Heart left ventricle (tissue), 16 donors: ENCODE results near the gene EXOSC5. TPM values are rescaled to one million over a fixed set of nuclear protein-coding genes. Genes with fewer than 3 reads are reported as not detected.

ENCODE experiments used
- ATAC-seq, 4 donors: fragments of 200-7000 bp; cut with Tn5 transposase; one replicate each; pipeline ENCODE4 v1.9.1; 2020 to 2022; ENCODE audit warnings: moderate library complexity in 4 of 4, mild to moderate bottlenecking in 3 of 4, moderate number of reproducible peaks in 1 of 4
- DNase-seq, 5 donors: peaks; one replicate each; pipeline ENCODE4 v3.0.0-alpha.2; 2020
- H3K27ac ChIP-seq, 12 donors: fragments of 200-600 bp; sonication (generic) in 4 of 12; one replicate each; pipeline versions ENCODE4 v1.5.0 to v1.8.0; 2016 to 2022; ENCODE audit warnings: mild to moderate bottlenecking in 2 of 12
- H3K27me3 ChIP-seq, 9 donors: fragments of 200-600 bp; sonication (generic) in 2 of 9; one replicate each; pipeline versions ENCODE4 v1.5.1 to v1.8.0; 2016 to 2022; ENCODE audit warnings: mild to moderate bottlenecking in 3 of 9
- H3K36me3 ChIP-seq, 9 donors: fragments of 200-600 bp; sonication (generic) in 2 of 9; one replicate each; pipeline versions ENCODE4 v1.5.0 to v1.8.0; 2018 to 2022; ENCODE audit warnings: mild to moderate bottlenecking in 2 of 9
- H3K4me1 ChIP-seq, 12 donors: fragments of 200-600 bp; sonication (generic) in 4 of 12; one replicate each; pipeline versions ENCODE4 v1.5.0 to v1.8.0; 2016 to 2022; ENCODE audit warnings: mild to moderate bottlenecking in 3 of 12
- H3K4me3 ChIP-seq, 12 donors: fragments of 200-600 bp; sonication (generic) in 4 of 12; one replicate each; pipeline versions ENCODE4 v1.5.0 to v1.8.0; 2017 to 2022; ENCODE audit warnings: mild to moderate bottlenecking in 9 of 12, moderate library complexity in 4 of 12
- H3K9me3 ChIP-seq, 12 donors: fragments of 200-600 bp; sonication (generic) in 4 of 12; one replicate each; pipeline versions ENCODE4 v1.5.0 to v1.8.0; 2016 to 2022; ENCODE audit warnings: mild to moderate bottlenecking in 1 of 12
- CTCF ChIP-seq, 12 donors: fragments of 200-600 bp; sonication (generic) in 4 of 12; IDR thresholded peaks; one replicate each; pipeline versions ENCODE4 v1.5.0 to v1.8.0; 2018 to 2022; ENCODE audit warnings: antibody characterized with exemption in 12 of 12, mild to moderate bottlenecking in 5 of 12
- POLR2A ChIP-seq, 2 donors: fragments of 450-650 bp; IDR thresholded peaks; one replicate each; pipeline ENCODE4 v1.6.1; 2017; ENCODE audit warnings: antibody characterized with exemption in 2 of 2, mild to moderate bottlenecking in 2 of 2, moderate library complexity in 2 of 2
- WGBS, 4 donors: extraction: QIAGEN DNeasy Blood & Tissue Kit in 2 of 4; methylation state at CpG; one replicate each; pipeline versions ENCODE4 v1.1.5 to v1.1.7; 2013 to 2018; 5-methylcytosine and 5-hydroxymethylcytosine counted together
- intact Hi-C, 10 donors: fragments of 100-400 bp; cut with DNase I; formaldehyde crosslinking; loops; one replicate each; pipeline versions ENCODE4 v1.11.1 to v1.14.2; 2022
- polyA plus RNA-seq, 2 donors: library from polyadenylated mRNA; stranded (reverse); fragments of 200-250 nt; gene quantifications; one replicate each; pipeline ENCODE4 v1.2.3, GENCODE V29; 2013
- total RNA-seq, 9 donors: library from RNA; depleted of rRNA in 2 of 9; stranded (reverse); fragments of >200 nt in 2 of 9; fragmentation: NEBNext Ultra II Directional in 3 of 9; extraction: Animal tissue kit (Norgen Biotek cat#: 25700) in 3 of 9; gene quantifications; one replicate each; pipeline versions ENCODE4 v1.1.0 to v1.2.4, GENCODE V29; 2016 to 2023
- donor health status: ischemic (EF 13 %, LVEDD 7.1; RV severe dilation, severe dysfunction).
- donor health status: healthy with polysubstance abuse.
- donor health status: DM: no; HTN: yes; CAD: no.
- donor health status: DM: no; HTN: no; CAD: no.
- donor health status: ischemic (EF 25% LVEDD 6.9; RV normal size, moderate dysfunction).
- donor health status: ischemic (EF 25% LVEDD 5.7; RV mildly dilated, moderate dysfunction).
- donor health status: healthy.
- donor health status: DM: yes; HTN: yes; CAD: no.
- donor health status: ischemic (EF 35%, LVEDD 5.7; RV mildly dilated, moderate dysfunction).
- donor health status: nonischemic (EF 11% LVEDD 7.7; RV severe dilation, severe dysfunction).
- donor health status: DM: yes; HTN: yes; CAD: no.
- donor health status: PGD.
- donor health status: ischemic (EF 29% LVEDD 5.4; RV normal size, mild dysfunction).
- donor health status: nonischemic (EF 23%, LVEDD 6.1; RV moderate dilation, normal function).

The EXOSC5 gene
- total and polyA plus RNA-seq, 11 donors, result 9.6 to 40.4 (median 13.7) TPM

DNA sequence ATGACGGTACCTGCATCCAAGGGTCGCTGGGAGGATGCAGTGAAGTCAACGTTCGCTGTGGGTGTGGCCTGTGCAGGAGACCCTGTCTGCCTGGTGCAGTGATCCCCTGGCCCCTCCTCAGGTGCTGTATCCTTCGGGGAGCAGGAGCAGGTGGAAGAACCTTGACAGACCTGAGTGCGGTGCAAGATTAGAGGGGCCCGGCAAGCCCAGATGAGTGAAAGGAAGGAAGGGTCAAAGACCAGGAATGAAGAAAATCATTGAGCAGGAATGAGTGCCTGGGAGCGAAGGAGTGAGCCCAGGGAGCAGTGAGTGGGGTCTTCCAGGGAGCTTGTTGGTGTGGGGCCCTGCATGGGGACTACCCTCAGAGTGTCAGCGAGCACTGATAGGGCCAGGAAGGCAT lies 17.3 kb upstream of the EXOSC5 start:
- H3K9me3 ChIP-seq, result no peaks in the 10 kb centered on the region
- H3K4me3 ChIP-seq, result no peak overlapping the region
- no peaks in the 10 kb centered on the region for H3K27me3 ChIP-seq
- H3K36me3 ChIP-seq, result peaks cover 0 to 79% (median 64%) of the 10 kb centered on the region in 9 donors
- intact Hi-C loops, result no loop called here
- H3K27ac ChIP-seq, result no peak overlapping the region
- ATAC-seq (no peak), DNase-seq (peak in 1 of 5 donors; percentile 21)
- WGBS, 4 donors, result 86 to 90% (median 87%) methylated on average over 9 of the region's 9 CpGs
- TF ChIP-seq POLR2A (IDR thresholded peaks at IDR 0.05) (no peak), CTCF (IDR thresholded peaks at IDR 0.05) (no peak)
- peaks cover 0 to 42% (median 27%) of the 10 kb centered on the region in 12 donors for H3K4me1 ChIP-seq

- WGBS, 4 donors, result 90 to 96% (median 94%) methylated on average over 10 of the region's 10 CpGs
- H3K36me3 ChIP-seq, result peaks cover 0 to 74% (median 59%) of the 10 kb centered on the region in 9 donors
Observed at GRCh38 chr19:41413947-41414346, 16.8 kb upstream of the EXOSC5 start.

DNA sequence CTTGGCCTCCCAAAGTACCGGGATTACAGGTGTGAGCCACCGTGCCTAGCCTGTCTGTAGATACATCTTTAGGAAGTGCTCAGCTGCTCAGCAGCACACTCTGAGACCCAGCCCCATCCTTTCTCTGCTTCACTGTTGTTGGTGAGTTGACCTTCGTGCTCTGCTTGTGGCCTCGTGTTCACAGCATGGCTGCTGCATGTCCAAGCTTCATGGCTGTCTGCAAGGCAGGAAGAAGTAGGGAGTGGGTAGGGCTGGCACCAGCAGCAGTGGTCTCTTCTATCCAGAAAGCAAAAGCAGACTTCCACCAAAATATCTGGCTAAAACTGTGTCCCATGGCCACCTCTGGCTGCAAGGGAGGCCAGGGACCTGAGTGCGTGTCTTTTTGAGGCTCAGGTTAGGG lies 15.8 kb upstream of the EXOSC5 start:
- Histone ChIP-seq H3K4me1 (peaks cover 0 to 57% (median 40%) of the 10 kb centered on the region in 12 donors), H3K36me3 (peaks cover 0 to 64% (median 49%) of the 10 kb centered on the region in 9 donors), H3K27me3 (no peaks in the 10 kb centered on the region), H3K4me3 (no peak overlapping the region), H3K27ac (peak overlapping the region in 4 of 12 donors; percentile 6 to 85 (median 78)), H3K9me3 (no peaks in the 10 kb centered on the region)
- WGBS, 4 donors, result 95 to 97% (median 97%) methylated on average over 5 of the region's 5 CpGs
- intact Hi-C loops, result no loop called here
- TF ChIP-seq CTCF (IDR thresholded peaks at IDR 0.05) (no peak), POLR2A (IDR thresholded peaks at IDR 0.05) (no peak)
- no peak for ATAC-seq
- DNase-seq, result no peak

More at GRCh38 chr19:41413947-41414346, 16.8 kb upstream of the EXOSC5 start:
- no peak for ATAC-seq
- TF ChIP-seq CTCF (IDR thresholded peaks at IDR 0.05) (no peak), POLR2A (IDR thresholded peaks at IDR 0.05) (no peak)
- Histone ChIP-seq H3K4me1 (peaks cover 0 to 48% (median 31%) of the 10 kb centered on the region in 12 donors), H3K27me3 (no peaks in the 10 kb centered on the region), H3K9me3 (no peaks in the 10 kb centered on the region), H3K27ac (no peak overlapping the region), H3K4me3 (no peak overlapping the region)
- intact Hi-C loops, result no loop called here
- no peak for DNase-seq

- DNase-seq (peak; percentile 72 to 89 (median 80)), ATAC-seq (peak; percentile 82 to 87 (median 85))
- no peaks in the 10 kb centered on the region for H3K9me3 ChIP-seq
- peaks cover 0 to 54% (median 40%) of the 10 kb centered on the region in 9 donors for H3K36me3 ChIP-seq
- intact Hi-C loops, result loop anchor here in 1 of 10 donors (2.0 kb wide), 1 partner anchor 15 kb away; the partner anchor contains the start of gene B3GNT8
- TF ChIP-seq CTCF (IDR thresholded peaks at IDR 0.05) (no peak), POLR2A (IDR thresholded peaks at IDR 0.05) (no peak)
- peak overlapping the region; percentile 6 to 88 (median 78) for H3K27ac ChIP-seq
- peaks cover 0 to 67% (median 50%) of the 10 kb centered on the region in 12 donors for H3K4me1 ChIP-seq
- no peak overlapping the region for H3K4me3 ChIP-seq
- no peaks in the 10 kb centered on the region for H3K27me3 ChIP-seq
- WGBS, 4 donors, result 31 to 48% (median 44%) methylated on average over 11 of the region's 11 CpGs
Observed at GRCh38 chr19:41411968-41412265, 14.8 kb upstream of the EXOSC5 start.
